ENCODE data around the gene KMT2C. TPM values are rescaled to one million over a fixed set of nuclear protein-coding genes. Genes with fewer than 3 reads are reported as not detected.

KMT2C gene
- total RNA-seq, 3 donors from 2014 or later (not counting 1 experiment from before 2014, with no cell fraction given), result 159 to 177 (median 167) TPM

GRCh38 chr7:152131981-152132494 lies 303.8 kb downstream of the KMT2C start:
- H3K4me3 Mint-ChIP-seq, result no peak overlapping the region
- intact Hi-C loops (cut with micrococcal nuclease), result no loop called here
- no peak overlapping the region for H3K27ac ChIP-seq (ENCODE audit: low read length)
- TF ChIP-seq CTCF (IDR thresholded peaks at IDR 0.05), result no peak
- no peaks in the 10 kb centered on the region for H3K27me3 ChIP-seq (ENCODE audit: control insufficient read depth, insufficient read depth, low read length)
- peaks cover 3% of the 10 kb centered on the region for H3K9me3 ChIP-seq (ENCODE audit: control insufficient read depth, insufficient read depth, low read length)
- peak in 1 of 3 donors; percentile 8 for ATAC-seq
- H3K36me3 ChIP-seq (ENCODE audit: control insufficient read depth, insufficient read depth, low read length), result peaks cover 30% of the 10 kb centered on the region
- no peak overlapping the region for H3K4me3 ChIP-seq (ENCODE audit: low read length)
- H3K4me1 Mint-ChIP-seq, result peaks cover 0 to 14% of the 10 kb centered on the region in 2 donors
- H3K27ac Mint-ChIP-seq, result peak overlapping the region in 1 of 2 donors; percentile 3
- WGBS (ENCODE audit: insufficient coverage), result 96% methylated on average over 12 of the region's 12 CpGs
- no peaks in the 10 kb centered on the region for H3K9me3 Mint-ChIP-seq
- no peaks in the 10 kb centered on the region for H3K36me3 Mint-ChIP-seq
- H3K4me1 ChIP-seq (ENCODE audit: control insufficient read depth, insufficient read depth, low read length), result no peaks in the 10 kb centered on the region
- H3K27me3 Mint-ChIP-seq (ENCODE audit: low read depth in 2 of 2), result no peaks in the 10 kb centered on the region
- DNase-seq, result no peak

- Mint-ChIP-seq H3K36me3 (no peaks in the 10 kb centered on the region), H3K27me3 (ENCODE audit: low read depth in 2 of 2) (no peaks in the 10 kb centered on the region)
- 97% methylated on average over 35 of the region's 37 CpGs for WGBS (ENCODE audit: insufficient coverage)
These were observed 304.9 kb downstream of the KMT2C start for GRCh38 chr7:152130658-152131590.

GRCh38 chr7:152129682-152130081 lies 306.1 kb downstream of the KMT2C start:
- DNase-seq (no peak), ATAC-seq (no peak)
- Histone ChIP-seq H3K27ac (ENCODE audit: low read length) (no peak overlapping the region), H3K27me3 (ENCODE audit: control insufficient read depth, insufficient read depth, low read length) (no peaks in the 10 kb centered on the region), H3K36me3 (ENCODE audit: control insufficient read depth, insufficient read depth, low read length) (peaks cover 37% of the 10 kb centered on the region), H3K4me3 (ENCODE audit: low read length) (no peak overlapping the region), H3K9me3 (ENCODE audit: control insufficient read depth, insufficient read depth, low read length) (peaks cover 3% of the 10 kb centered on the region), H3K4me1 (ENCODE audit: control insufficient read depth, insufficient read depth, low read length) (no peaks in the 10 kb centered on the region)
- TF ChIP-seq CTCF (IDR thresholded peaks at IDR 0.05), result no peak
- 97% methylated on average over 5 of the region's 7 CpGs for WGBS (ENCODE audit: insufficient coverage)
- Mint-ChIP-seq H3K4me3 (no peak overlapping the region), H3K9me3 (no peaks in the 10 kb centered on the region), H3K4me1 (peaks cover 0 to 15% of the 10 kb centered on the region in 2 donors), H3K27me3 (ENCODE audit: low read depth in 2 of 2) (no peaks in the 10 kb centered on the region), H3K36me3 (peaks cover 9% of the 10 kb centered on the region), H3K27ac (no peak overlapping the region)
- intact Hi-C loops (cut with micrococcal nuclease), result no loop called here

More at GRCh38 chr7:152130658-152131590, 304.9 kb downstream of the KMT2C start:
- no peaks in the 10 kb centered on the region for H3K4me1 ChIP-seq (ENCODE audit: control insufficient read depth, insufficient read depth, low read length)
- no peaks in the 10 kb centered on the region for H3K27me3 ChIP-seq (ENCODE audit: control insufficient read depth, insufficient read depth, low read length)
- H3K4me3 ChIP-seq (ENCODE audit: low read length), result no peak overlapping the region
- H3K9me3 Mint-ChIP-seq, result no peaks in the 10 kb centered on the region
- ATAC-seq, result no peak
- peaks cover 0 to 15% of the 10 kb centered on the region in 2 donors for H3K4me1 Mint-ChIP-seq
- no peak overlapping the region for H3K27ac ChIP-seq (ENCODE audit: low read length)
- no peak overlapping the region for H3K4me3 Mint-ChIP-seq
- no peak for TF ChIP-seq CTCF (IDR thresholded peaks at IDR 0.05)
- H3K27ac Mint-ChIP-seq, result peak overlapping the region in 1 of 2 donors; percentile 3
- no peak for DNase-seq
- intact Hi-C loops (cut with micrococcal nuclease), result no loop called here
- peaks cover 28% of the 10 kb centered on the region for H3K36me3 ChIP-seq (ENCODE audit: control insufficient read depth, insufficient read depth, low read length)
- H3K9me3 ChIP-seq (ENCODE audit: control insufficient read depth, insufficient read depth, low read length), result peaks cover 3% of the 10 kb centered on the region

All from natural killer cell (primary cell).